Prostate gland (tissue), 2 donors: ENCODE measurements around the gene ZMYM3.

Source experiments
- CTCF ChIP-seq, 4 experiments: fragments of 200-600 bp in 2 of 4; fragments of 450-650 bp in 2 of 4; sonication (generic) in 2 of 4; IDR thresholded peaks; 1 replicate in 3 of 4; 2 replicates in 1 of 4; pipeline ENCODE4 v1.5.1; 2016 to 2019; ENCODE audit warnings: antibody characterized with exemption in 4 of 4, mild to moderate bottlenecking in 2 of 4, moderate library complexity in 2 of 4
- POLR2A ChIP-seq: fragments of 450-650 bp; IDR thresholded peaks from one replicate; pipeline ENCODE4 v1.6.1; 2016; ENCODE audit warnings: antibody characterized with exemption, mild to moderate bottlenecking

GRCh38 chrX:71239781-71240180 lies 14.2 kb downstream of the ZMYM3 start:
- TF ChIP-seq POLR2A, result no peak
- TF ChIP-seq CTCF (IDR thresholded peaks at IDR 0.05), result no peak
